GM23338 (cell line): ENCODE data around the gene SOX13. TPM values are rescaled to one million over a fixed set of nuclear protein-coding genes. Genes with fewer than 3 reads are reported as not detected.

Experiments used
- ATAC-seq: fragments of 200-7000 bp; cut with Tn5 transposase; 3 replicates; pipeline ENCODE4 v1.9.1; 2020
- DNase-seq: peaks from one replicate; pipeline ENCODE4 v3.0.0-alpha.2; 2015; ENCODE audit warnings: low spot score
- H2AFZ ChIP-seq: fragments of 200-600 bp; sonication (generic); 2 replicates; pipeline ENCODE4 v1.8.0; 2016; ENCODE audit warnings: antibody characterized with exemption, mild to moderate bottlenecking, moderate library complexity
- H3F3A ChIP-seq: fragments of 200-600 bp; sonication (generic); replicated peaks from 2 replicates; pipeline ENCODE4 v1.8.0; 2017; ENCODE audit warnings: antibody characterized with exemption, mixed run types, low read depth
- H3K27ac ChIP-seq: fragments of 200-600 bp; sonication (generic); 2 replicates; pipeline ENCODE4 v1.6.1; 2016; ENCODE audit warnings: low read depth
- H3K27me3 ChIP-seq: fragments of 200-600 bp; sonication (generic); 2 replicates; pipeline ENCODE4 v1.8.0; 2016; ENCODE audit warnings: mild to moderate bottlenecking, mixed run types, moderate library complexity; ENCODE audit not compliant: insufficient read depth
- H3K36me3 ChIP-seq: fragments of 200-600 bp; sonication (generic); 2 replicates; pipeline ENCODE4 v1.8.0; 2016; ENCODE audit warnings: mild to moderate bottlenecking; ENCODE audit not compliant: insufficient read depth
- H3K4me1 ChIP-seq: fragments of 200-600 bp; sonication (generic); 2 replicates; pipeline ENCODE4 v1.8.0; 2016; ENCODE audit warnings: mild to moderate bottlenecking, moderate library complexity; ENCODE audit not compliant: insufficient read depth
- H3K4me2 ChIP-seq: fragments of 200-600 bp; sonication (generic); 2 replicates; pipeline ENCODE4 v1.7.1; 2017; ENCODE audit warnings: mixed run types
- H3K4me3 ChIP-seq: fragments of 200-600 bp; sonication (generic); 2 replicates; pipeline ENCODE4 v1.6.1; 2016; ENCODE audit warnings: mixed run types
- H3K79me2 ChIP-seq: fragments of 200-600 bp; sonication (generic); replicated peaks from 2 replicates; pipeline ENCODE4 v1.8.0; 2017; ENCODE audit warnings: mild to moderate bottlenecking; ENCODE audit not compliant: insufficient read depth
- H3K9me2 ChIP-seq: fragments of 200-600 bp; sonication (generic); 2 replicates; pipeline ENCODE4 v1.8.0; 2017; ENCODE audit not compliant: insufficient read depth
- H4K20me1 ChIP-seq: fragments of 200-600 bp; sonication (generic); replicated peaks from 2 replicates; pipeline ENCODE4 v1.8.0; 2017; ENCODE audit warnings: mild to moderate bottlenecking; ENCODE audit not compliant: insufficient read depth
- H3K27ac Mint-ChIP-seq: 2 replicates; pipeline ENCODE4 v1.8.0; 2020; ENCODE audit warnings: inconsistent platforms, mild to moderate bottlenecking, moderate library complexity, mixed read lengths
- H3K27me3 Mint-ChIP-seq: 3 replicates; pipeline ENCODE4 v1.8.0; 2022; ENCODE audit warnings: low read depth, mild to moderate bottlenecking, moderate library complexity, mixed read lengths, inconsistent platforms; ENCODE audit not compliant: insufficient read depth, poor library complexity
- H3K36me3 Mint-ChIP-seq: 3 replicates; pipeline ENCODE4 v1.8.0; 2021; ENCODE audit warnings: low read depth, mild to moderate bottlenecking, inconsistent platforms, moderate library complexity, mixed read lengths
- H3K4me1 Mint-ChIP-seq: 3 replicates; pipeline ENCODE4 v1.8.0; 2020; ENCODE audit warnings: mild to moderate bottlenecking, inconsistent platforms, mixed read lengths
- H3K4me3 Mint-ChIP-seq: 3 replicates; pipeline ENCODE4 v1.8.0; 2021; ENCODE audit warnings: moderate library complexity, mild to moderate bottlenecking, inconsistent platforms, mixed read lengths
- H3K9me3 Mint-ChIP-seq: 3 replicates; pipeline ENCODE4 v1.8.0; 2020; ENCODE audit warnings: moderate library complexity, mild to moderate bottlenecking, inconsistent platforms, mixed read lengths
- CREB1 ChIP-seq: fragments of 250-450 bp; sonication (Bioruptor Pico); IDR thresholded peaks from 2 replicates; pipeline ENCODE4 v1.5.0; 2020; ENCODE audit warnings: low read depth, mild to moderate bottlenecking, moderate library complexity
- EZH2phosphoT487 ChIP-seq: fragments of 200-600 bp; sonication (generic); IDR thresholded peaks from one replicate; pipeline ENCODE4 v1.8.1; 2018; ENCODE audit warnings: antibody characterized with exemption; ENCODE audit not compliant: unreplicated experiment
- JUNB ChIP-seq: IDR thresholded peaks from one replicate; pipeline ENCODE4 v1.6.1; 2016; ENCODE audit warnings: antibody characterized with exemption; ENCODE audit not compliant: unreplicated experiment
- NANOG ChIP-seq: IDR thresholded peaks from 2 replicates; pipeline ENCODE4 v1.6.1; 2016; ENCODE audit warnings: antibody characterized with exemption, borderline replicate concordance
- POLR2AphosphoS5 ChIP-seq: IDR thresholded peaks from 2 replicates; pipeline ENCODE4 v1.6.1; 2016; ENCODE audit warnings: antibody characterized with exemption, low read depth
- STAT1 ChIP-seq: IDR thresholded peaks from one replicate; pipeline ENCODE4 v1.6.1; 2016; ENCODE audit warnings: antibody characterized with exemption; ENCODE audit not compliant: unreplicated experiment
- ZNF331 ChIP-seq: fragments of 250-450 bp; sonication (Bioruptor Pico); IDR thresholded peaks from 2 replicates; pipeline ENCODE4 v1.5.0; 2020; ENCODE audit warnings: low read depth, mild to moderate bottlenecking, moderate library complexity
- polyA plus RNA-seq: library from polyadenylated mRNA; unstranded; fragments of >200 nt; fragmentation: Nextera tagmentation; extraction: Ambion mirVana; gene quantifications from 2 replicates; pipeline ENCODE4 v1.2.1, GENCODE V29; 2016
- total RNA-seq: library from RNA; depleted of rRNA; stranded (reverse); fragments of >200 nt; shearing (Covaris generic); gene quantifications from 2 replicates; pipeline ENCODE4 v1.2.3, GENCODE V29; 2014
- TF ChIP-seq, protein P1 (sequence below): IDR thresholded peaks from one replicate; pipeline ENCODE4 v1.6.1; 2018; ENCODE audit warnings: antibody characterized with exemption; ENCODE audit not compliant: unreplicated experiment
- TF ChIP-seq, protein P2 (sequence below): IDR thresholded peaks from 2 replicates; pipeline ENCODE4 v1.6.1; 2016; ENCODE audit warnings: antibody characterized with exemption
- TF ChIP-seq, protein P3 (sequence below): fragments of 250-450 bp; sonication (Bioruptor Pico); IDR thresholded peaks from 2 replicates; pipeline ENCODE4 v1.5.0; 2020; ENCODE audit warnings: mild to moderate bottlenecking, moderate library complexity
- TF ChIP-seq, protein P4 (sequence below), 2 experiments: fragments of 200-600 bp in 1 of 2; sonication (generic) in 1 of 2; conservative IDR thresholded peaks; 2 replicates each; pipeline versions ENCODE4 v1.5.1 to v1.6.1; 2016 to 2017; ENCODE audit warnings: antibody characterized with exemption in 2 of 2, low read depth in 2 of 2, mild to moderate bottlenecking in 2 of 2, moderate library complexity in 1 of 2

The SOX13 gene
- total and polyA plus RNA-seq, 2 experiments from 2014 or later, result 28.6 to 123 TPM

DNA sequence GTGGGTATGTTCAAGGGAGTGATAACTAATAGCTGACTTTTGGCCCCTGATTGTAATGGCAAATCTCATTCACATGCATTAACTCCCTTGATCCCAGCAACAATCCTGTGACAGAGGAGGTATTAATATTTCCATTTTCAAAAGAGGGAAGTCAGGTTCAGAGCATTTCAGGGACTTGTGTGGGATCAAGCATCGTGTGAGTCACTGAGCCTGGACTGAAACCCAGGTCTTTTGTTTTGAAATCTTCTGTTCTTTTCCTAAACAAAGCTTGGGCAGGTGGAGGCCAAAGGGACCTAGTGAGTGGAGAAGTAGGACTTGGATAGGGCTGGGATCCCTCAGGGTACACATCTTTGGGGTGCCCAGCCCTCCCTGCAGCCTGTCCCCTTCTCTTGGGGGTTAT, 41.0 kb downstream of the SOX13 start:
- H3K4me3 Mint-ChIP-seq, result no peak overlapping the region
- peaks cover 12% of the 10 kb centered on the region for H3K27me3 Mint-ChIP-seq
- H4K20me1 ChIP-seq, result peaks cover 28% of the 10 kb centered on the region
- H3K27ac Mint-ChIP-seq, result peak overlapping the region; percentile 80; the same call in 1 of the 2 replicates
- peaks cover 70% of the 10 kb centered on the region for H3K79me2 ChIP-seq
- no peak for ATAC-seq
- H3K36me3 Mint-ChIP-seq, result peaks cover 54% of the 10 kb centered on the region
- peaks cover 37% of the 10 kb centered on the region for H3K4me1 Mint-ChIP-seq
- no peak overlapping the region for H3K4me3 ChIP-seq
- peaks cover 46% of the 10 kb centered on the region for H3K4me1 ChIP-seq
- no peaks in the 10 kb centered on the region for H3K9me3 Mint-ChIP-seq
- no peak overlapping the region for H2AFZ ChIP-seq
- no peak overlapping the region for H3K4me2 ChIP-seq
- no peaks in the 10 kb centered on the region for H3K9me2 ChIP-seq
- no peaks in the 10 kb centered on the region for H3K27me3 ChIP-seq
- peak overlapping the region; percentile 78; the same call in 1 of the 2 replicates for H3K27ac ChIP-seq
- H3K36me3 ChIP-seq, result peaks cover 17% of the 10 kb centered on the region
- no peak for DNase-seq
- TF ChIP-seq, protein P1, sequence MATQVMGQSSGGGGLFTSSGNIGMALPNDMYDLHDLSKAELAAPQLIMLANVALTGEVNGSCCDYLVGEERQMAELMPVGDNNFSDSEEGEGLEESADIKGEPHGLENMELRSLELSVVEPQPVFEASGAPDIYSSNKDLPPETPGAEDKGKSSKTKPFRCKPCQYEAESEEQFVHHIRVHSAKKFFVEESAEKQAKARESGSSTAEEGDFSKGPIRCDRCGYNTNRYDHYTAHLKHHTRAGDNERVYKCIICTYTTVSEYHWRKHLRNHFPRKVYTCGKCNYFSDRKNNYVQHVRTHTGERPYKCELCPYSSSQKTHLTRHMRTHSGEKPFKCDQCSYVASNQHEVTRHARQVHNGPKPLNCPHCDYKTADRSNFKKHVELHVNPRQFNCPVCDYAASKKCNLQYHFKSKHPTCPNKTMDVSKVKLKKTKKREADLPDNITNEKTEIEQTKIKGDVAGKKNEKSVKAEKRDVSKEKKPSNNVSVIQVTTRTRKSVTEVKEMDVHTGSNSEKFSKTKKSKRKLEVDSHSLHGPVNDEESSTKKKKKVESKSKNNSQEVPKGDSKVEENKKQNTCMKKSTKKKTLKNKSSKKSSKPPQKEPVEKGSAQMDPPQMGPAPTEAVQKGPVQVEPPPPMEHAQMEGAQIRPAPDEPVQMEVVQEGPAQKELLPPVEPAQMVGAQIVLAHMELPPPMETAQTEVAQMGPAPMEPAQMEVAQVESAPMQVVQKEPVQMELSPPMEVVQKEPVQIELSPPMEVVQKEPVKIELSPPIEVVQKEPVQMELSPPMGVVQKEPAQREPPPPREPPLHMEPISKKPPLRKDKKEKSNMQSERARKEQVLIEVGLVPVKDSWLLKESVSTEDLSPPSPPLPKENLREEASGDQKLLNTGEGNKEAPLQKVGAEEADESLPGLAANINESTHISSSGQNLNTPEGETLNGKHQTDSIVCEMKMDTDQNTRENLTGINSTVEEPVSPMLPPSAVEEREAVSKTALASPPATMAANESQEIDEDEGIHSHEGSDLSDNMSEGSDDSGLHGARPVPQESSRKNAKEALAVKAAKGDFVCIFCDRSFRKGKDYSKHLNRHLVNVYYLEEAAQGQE, result no peak
- TF ChIP-seq, protein P2, sequence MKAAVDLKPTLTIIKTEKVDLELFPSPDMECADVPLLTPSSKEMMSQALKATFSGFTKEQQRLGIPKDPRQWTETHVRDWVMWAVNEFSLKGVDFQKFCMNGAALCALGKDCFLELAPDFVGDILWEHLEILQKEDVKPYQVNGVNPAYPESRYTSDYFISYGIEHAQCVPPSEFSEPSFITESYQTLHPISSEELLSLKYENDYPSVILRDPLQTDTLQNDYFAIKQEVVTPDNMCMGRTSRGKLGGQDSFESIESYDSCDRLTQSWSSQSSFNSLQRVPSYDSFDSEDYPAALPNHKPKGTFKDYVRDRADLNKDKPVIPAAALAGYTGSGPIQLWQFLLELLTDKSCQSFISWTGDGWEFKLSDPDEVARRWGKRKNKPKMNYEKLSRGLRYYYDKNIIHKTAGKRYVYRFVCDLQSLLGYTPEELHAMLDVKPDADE, result no peak
- no peak for TF ChIP-seq ZNF331 (CRISPR knock-in tag)
- no peak for TF ChIP-seq JUNB
- TF ChIP-seq, protein P3, sequence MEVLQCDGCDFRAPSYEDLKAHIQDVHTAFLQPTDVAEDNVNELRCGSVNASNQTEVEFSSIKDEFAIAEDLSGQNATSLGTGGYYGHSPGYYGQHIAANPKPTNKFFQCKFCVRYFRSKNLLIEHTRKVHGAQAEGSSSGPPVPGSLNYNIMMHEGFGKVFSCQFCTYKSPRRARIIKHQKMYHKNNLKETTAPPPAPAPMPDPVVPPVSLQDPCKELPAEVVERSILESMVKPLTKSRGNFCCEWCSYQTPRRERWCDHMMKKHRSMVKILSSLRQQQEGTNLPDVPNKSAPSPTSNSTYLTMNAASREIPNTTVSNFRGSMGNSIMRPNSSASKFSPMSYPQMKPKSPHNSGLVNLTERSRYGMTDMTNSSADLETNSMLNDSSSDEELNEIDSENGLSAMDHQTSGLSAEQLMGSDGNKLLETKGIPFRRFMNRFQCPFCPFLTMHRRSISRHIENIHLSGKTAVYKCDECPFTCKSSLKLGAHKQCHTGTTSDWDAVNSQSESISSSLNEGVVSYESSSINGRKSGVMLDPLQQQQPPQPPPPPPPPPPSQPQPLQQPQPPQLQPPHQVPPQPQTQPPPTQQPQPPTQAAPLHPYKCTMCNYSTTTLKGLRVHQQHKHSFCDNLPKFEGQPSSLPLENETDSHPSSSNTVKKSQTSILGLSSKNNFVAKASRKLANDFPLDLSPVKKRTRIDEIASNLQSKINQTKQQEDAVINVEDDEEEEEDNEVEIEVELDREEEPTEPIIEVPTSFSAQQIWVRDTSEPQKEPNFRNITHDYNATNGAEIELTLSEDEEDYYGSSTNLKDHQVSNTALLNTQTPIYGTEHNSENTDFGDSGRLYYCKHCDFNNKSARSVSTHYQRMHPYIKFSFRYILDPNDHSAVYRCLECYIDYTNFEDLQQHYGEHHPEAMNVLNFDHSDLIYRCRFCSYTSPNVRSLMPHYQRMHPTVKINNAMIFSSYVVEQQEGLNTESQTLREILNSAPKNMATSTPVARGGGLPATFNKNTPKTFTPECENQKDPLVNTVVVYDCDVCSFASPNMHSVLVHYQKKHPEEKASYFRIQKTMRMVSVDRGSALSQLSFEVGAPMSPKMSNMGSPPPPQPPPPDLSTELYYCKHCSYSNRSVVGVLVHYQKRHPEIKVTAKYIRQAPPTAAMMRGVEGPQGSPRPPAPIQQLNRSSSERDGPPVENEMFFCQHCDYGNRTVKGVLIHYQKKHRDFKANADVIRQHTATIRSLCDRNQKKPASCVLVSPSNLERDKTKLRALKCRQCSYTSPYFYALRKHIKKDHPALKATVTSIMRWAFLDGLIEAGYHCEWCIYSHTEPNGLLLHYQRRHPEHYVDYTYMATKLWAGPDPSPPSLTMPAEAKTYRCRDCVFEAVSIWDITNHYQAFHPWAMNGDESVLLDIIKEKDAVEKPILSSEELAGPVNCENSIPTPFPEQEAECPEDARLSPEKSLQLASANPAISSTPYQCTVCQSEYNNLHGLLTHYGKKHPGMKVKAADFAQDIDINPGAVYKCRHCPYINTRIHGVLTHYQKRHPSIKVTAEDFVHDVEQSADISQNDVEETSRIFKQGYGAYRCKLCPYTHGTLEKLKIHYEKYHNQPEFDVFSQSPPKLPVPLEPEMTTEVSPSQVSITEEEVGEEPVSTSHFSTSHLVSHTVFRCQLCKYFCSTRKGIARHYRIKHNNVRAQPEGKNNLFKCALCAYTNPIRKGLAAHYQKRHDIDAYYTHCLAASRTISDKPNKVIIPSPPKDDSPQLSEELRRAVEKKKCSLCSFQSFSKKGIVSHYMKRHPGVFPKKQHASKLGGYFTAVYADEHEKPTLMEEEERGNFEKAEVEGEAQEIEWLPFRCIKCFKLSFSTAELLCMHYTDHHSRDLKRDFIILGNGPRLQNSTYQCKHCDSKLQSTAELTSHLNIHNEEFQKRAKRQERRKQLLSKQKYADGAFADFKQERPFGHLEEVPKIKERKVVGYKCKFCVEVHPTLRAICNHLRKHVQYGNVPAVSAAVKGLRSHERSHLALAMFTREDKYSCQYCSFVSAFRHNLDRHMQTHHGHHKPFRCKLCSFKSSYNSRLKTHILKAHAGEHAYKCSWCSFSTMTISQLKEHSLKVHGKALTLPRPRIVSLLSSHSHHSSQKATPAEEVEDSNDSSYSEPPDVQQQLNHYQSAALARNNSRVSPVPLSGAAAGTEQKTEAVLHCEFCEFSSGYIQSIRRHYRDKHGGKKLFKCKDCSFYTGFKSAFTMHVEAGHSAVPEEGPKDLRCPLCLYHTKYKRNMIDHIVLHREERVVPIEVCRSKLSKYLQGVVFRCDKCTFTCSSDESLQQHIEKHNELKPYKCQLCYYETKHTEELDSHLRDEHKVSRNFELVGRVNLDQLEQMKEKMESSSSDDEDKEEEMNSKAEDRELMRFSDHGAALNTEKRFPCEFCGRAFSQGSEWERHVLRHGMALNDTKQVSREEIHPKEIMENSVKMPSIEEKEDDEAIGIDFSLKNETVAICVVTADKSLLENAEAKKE, result no peak
- no peak for TF ChIP-seq POLR2AphosphoS5
- TF ChIP-seq, protein P4, sequence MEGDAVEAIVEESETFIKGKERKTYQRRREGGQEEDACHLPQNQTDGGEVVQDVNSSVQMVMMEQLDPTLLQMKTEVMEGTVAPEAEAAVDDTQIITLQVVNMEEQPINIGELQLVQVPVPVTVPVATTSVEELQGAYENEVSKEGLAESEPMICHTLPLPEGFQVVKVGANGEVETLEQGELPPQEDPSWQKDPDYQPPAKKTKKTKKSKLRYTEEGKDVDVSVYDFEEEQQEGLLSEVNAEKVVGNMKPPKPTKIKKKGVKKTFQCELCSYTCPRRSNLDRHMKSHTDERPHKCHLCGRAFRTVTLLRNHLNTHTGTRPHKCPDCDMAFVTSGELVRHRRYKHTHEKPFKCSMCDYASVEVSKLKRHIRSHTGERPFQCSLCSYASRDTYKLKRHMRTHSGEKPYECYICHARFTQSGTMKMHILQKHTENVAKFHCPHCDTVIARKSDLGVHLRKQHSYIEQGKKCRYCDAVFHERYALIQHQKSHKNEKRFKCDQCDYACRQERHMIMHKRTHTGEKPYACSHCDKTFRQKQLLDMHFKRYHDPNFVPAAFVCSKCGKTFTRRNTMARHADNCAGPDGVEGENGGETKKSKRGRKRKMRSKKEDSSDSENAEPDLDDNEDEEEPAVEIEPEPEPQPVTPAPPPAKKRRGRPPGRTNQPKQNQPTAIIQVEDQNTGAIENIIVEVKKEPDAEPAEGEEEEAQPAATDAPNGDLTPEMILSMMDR (conservative IDR thresholded peaks at IDR 0.05; ENCODE audit: low read depth in 2 of 2), result no peak
- TF ChIP-seq NANOG, result no peak
- no peak for TF ChIP-seq EZH2phosphoT487
- no peak for TF ChIP-seq STAT1
- TF ChIP-seq CREB1 (CRISPR knock-in tag), result no peak
- H3F3A ChIP-seq, result no peaks in the 10 kb centered on the region
